ENCODE results near the gene PRC1.

The PRC1 gene

DNA sequence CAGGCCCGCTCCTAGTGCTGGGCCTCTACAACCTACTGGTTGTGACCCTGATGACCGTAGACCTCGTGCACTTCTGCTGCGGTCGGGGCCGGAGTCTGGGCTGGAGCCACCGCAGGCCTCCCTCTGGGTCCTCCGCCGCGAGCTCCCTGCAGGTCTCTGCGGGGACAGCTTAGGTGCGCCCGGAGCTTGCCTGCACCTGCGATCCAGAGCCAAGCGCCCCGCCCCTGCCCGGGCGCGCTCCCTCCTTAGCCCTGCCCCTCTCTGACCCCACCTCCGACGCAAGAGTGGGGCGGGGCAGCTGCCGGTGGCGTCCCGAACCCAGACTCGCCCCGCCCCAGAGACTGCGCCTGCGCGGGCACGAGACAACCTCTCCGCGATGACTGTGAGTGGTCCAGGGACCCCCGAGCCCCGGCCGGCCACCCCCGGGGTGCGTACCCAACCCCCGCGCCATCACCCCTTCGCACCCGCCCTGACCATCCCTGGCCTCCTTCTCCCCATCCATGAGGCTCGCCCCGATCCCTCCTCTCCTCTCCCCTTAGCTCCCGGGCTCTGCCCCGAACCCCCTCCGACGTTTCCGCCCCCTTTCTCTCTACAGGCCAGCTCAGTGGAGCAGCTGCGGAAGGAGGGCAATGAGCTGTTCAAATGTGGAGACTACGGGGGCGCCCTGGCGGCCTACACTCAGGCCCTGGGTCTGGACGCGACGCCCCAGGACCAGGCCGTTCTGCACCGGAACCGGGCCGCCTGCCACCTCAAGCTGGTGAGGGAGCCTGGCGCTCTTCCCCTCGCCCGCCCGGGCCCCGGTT, 59.2 kb downstream of the PRC1 start, which contains the start of gene UNC45A:
Gene UNC45A (plus strand): TSS at position 337 of the 803 bp plus-strand sequence. CDS start 40 bp downstream, at position 377.
- TF ChIP-seq, protein P1, sequence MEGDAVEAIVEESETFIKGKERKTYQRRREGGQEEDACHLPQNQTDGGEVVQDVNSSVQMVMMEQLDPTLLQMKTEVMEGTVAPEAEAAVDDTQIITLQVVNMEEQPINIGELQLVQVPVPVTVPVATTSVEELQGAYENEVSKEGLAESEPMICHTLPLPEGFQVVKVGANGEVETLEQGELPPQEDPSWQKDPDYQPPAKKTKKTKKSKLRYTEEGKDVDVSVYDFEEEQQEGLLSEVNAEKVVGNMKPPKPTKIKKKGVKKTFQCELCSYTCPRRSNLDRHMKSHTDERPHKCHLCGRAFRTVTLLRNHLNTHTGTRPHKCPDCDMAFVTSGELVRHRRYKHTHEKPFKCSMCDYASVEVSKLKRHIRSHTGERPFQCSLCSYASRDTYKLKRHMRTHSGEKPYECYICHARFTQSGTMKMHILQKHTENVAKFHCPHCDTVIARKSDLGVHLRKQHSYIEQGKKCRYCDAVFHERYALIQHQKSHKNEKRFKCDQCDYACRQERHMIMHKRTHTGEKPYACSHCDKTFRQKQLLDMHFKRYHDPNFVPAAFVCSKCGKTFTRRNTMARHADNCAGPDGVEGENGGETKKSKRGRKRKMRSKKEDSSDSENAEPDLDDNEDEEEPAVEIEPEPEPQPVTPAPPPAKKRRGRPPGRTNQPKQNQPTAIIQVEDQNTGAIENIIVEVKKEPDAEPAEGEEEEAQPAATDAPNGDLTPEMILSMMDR (conservative IDR thresholded peaks at IDR 0.05; ENCODE audit: low read depth, low read length), result no peak
- DNase-seq (ENCODE audit: low read depth), result peak; percentile 79
- H3K4me3 ChIP-seq (ENCODE audit: low read depth, low read length), result peak within 1 kb of the TSS; percentile 84

DNA sequence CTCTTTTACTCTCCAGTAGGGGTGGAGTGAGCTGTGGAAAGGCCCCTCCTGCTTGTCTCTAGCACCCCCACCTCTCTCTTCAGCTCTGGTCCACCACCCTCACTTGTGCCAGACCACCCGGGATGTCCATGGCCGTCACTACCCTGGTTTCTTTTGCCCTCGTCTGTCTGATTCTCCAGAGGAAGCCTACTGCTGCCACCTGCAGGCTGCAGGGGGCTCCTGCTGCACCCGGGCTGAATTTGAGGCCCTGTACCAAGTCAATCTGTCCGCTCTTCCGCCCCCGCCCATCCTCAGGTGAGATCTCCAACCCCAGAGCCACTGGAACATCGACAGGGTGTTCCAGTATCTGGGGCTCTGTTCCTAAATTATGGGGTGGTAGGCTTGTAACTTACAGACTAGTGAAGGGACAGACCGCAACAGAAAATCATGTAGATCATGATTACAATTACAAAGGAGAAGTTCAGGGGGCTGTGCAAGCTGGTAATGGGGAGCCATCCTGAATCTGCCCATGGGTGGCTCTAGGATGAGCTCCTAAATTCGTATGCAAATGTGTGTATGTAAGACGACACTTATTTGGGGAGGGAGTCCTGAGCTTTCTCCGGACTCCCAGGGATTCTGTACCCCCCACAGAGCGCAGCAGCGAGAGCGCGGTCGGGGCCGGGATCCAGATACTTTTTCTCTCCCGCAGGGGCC, 59.9 kb downstream of the PRC1 start:
- peak; percentile 89 for DNase-seq (ENCODE audit: low read depth)
- H3K4me3 ChIP-seq (ENCODE audit: low read depth, low read length), result peak overlapping the region; percentile 84
- TF ChIP-seq, protein P1 (conservative IDR thresholded peaks at IDR 0.05; ENCODE audit: low read depth, low read length), result peak; percentile 94

DNA sequence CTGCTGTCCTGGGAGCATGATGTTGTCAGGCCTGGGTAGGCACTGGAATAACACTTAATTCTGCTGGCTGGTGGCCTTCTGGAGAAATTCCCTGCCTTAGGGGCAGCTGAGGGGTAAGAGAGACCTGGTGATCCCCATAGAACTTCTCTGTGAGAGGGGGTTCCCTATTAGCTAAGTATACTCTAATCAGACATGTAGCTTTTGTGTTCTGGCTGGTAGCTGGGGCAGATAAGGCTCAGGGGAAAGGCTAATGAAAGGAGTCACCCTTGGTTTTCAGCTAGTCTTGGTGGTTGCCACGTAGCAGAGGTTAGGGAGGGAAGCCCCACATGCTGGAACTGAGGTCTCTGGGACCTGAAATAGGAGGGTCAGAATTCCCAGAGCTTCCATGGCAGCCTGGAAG, 61.0 kb downstream of the PRC1 start:
- TF ChIP-seq, protein P1 (conservative IDR thresholded peaks at IDR 0.05; ENCODE audit: low read depth, low read length), result no peak
- DNase-seq (ENCODE audit: low read depth), result no peak
- H3K4me3 ChIP-seq (ENCODE audit: low read depth, low read length), result no peak overlapping the region

DNA sequence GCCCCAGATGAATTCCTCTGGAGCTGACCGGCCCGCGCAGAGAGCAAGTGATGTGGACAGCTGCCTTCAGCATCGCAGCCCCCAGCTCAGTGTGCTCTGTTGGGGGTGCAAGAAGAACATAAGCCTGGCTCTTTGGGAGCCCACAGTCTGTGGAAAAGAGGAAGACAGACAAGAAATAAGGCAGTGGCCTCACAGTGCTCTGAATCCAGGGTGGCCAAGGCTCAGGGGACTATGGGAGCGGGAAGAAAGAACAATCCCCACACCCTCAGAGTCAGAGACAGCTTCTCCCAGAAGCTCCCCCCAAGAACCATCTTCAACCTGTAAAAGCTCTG, 61.7 kb downstream of the PRC1 start:
- DNase-seq (ENCODE audit: low read depth), result no peak
- TF ChIP-seq, protein P1 (conservative IDR thresholded peaks at IDR 0.05; ENCODE audit: low read depth, low read length), result no peak
- H3K4me3 ChIP-seq (ENCODE audit: low read depth, low read length), result no peak overlapping the region

DNA sequence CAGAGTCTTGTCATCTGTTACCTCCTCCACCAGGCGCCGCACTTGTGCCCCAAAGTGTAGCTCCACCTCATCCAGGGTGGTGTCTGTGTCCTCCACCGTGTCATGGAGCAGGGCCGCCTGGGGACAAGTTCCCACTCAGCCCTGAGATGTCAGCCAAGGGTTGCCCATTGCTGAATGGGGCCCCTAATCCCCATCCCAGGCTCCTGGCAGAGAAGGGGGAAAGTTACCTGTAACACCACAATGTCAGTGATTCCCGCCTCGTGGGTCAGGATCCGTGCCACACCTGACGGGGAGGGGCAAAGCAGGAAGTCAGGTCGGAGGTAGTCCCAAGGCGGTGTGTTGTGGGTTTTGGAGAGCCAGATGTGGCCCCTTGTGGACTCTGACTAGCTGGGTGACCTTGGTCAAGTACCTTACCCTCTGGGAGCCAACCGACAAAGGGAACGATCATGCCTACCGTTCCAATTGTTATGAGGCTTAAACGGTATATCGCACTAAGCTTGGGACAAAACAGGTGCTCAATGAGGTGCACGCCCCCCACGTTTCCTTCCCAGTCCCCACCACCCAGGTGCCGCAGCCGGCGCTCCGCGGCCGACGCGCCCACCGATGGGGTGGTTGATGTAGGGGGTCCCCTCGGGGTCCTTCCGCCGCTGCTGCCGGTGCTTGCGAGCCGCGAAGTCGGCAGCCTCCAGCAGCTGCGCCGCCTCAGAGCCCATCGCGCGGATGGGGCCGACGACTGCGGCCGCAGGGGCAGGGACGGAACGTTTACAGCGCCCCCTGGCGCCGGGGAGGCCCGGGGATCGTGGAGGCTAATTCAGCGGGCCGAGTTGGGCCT, 62.3 kb downstream of the PRC1 start, which contains the start of gene HDDC3:
Gene HDDC3 (minus strand): TSS at position 722 of the 832 bp plus-strand sequence. CDS start 9 bp downstream, at position 713.
- H3K4me3 ChIP-seq (ENCODE audit: low read depth, low read length), result peak within 1 kb of the TSS; percentile 82
- TF ChIP-seq, protein P1 (conservative IDR thresholded peaks at IDR 0.05; ENCODE audit: low read depth, low read length), result peak; percentile 81
- peak; percentile 84 for DNase-seq (ENCODE audit: low read depth)

DNA sequence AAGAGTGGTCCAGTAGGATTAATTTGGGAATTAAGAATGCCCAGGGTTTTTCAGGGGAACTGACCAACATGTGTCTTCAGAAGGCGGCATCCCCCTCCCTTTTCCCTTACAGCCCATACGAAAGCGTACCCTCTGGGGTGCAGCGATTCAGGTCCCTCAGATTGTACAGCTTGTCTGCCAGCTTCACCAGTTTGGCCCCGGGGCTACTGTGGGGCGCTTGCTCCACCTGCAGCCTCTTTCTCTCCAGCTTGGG, 62.8 kb downstream of the PRC1 start:
- no peak for DNase-seq (ENCODE audit: low read depth)
- H3K4me3 ChIP-seq (ENCODE audit: low read depth, low read length), result peak overlapping the region; percentile 82
- TF ChIP-seq, protein P1 (conservative IDR thresholded peaks at IDR 0.05; ENCODE audit: low read depth, low read length), result no peak
